Mesodermal cell (in vitro differentiated cells): ENCODE data around the gene SUSD6.

Source experiments
- H3K27ac ChIP-seq: 2 replicates; pipeline ENCODE4 v1.7.0; 2013; ENCODE audit warnings: mild to moderate bottlenecking, low read depth, low read length, moderate library complexity; ENCODE audit not compliant: severe bottlenecking
- H3K36me3 ChIP-seq: 2 replicates; pipeline ENCODE4 v1.7.1; 2013; ENCODE audit warnings: mild to moderate bottlenecking, low read length, moderate library complexity; ENCODE audit not compliant: control insufficient read depth, insufficient read depth
- H3K4me1 ChIP-seq: one replicate; pipeline ENCODE4 v1.7.1; 2013; ENCODE audit warnings: mild to moderate bottlenecking, low read length; ENCODE audit not compliant: insufficient read depth, control insufficient read depth, poor library complexity, severe bottlenecking
- H3K4me3 ChIP-seq: 2 replicates; pipeline ENCODE4 v1.7.0; 2013; ENCODE audit warnings: low read length, control low read depth, mild to moderate bottlenecking; ENCODE audit not compliant: insufficient read depth, poor library complexity, severe bottlenecking; ENCODE audit errors: extremely low read depth
- H3K9me3 ChIP-seq: 2 replicates; pipeline ENCODE4 v1.7.1; 2013; ENCODE audit warnings: mild to moderate bottlenecking, low read length, moderate library complexity; ENCODE audit not compliant: control insufficient read depth
- WGBS, 2 experiments: methylation state at CpG; one replicate each; pipeline ENCODE4 v1.1.5; 2013; ENCODE audit warnings: missing lambda C conversion rate in 2 of 2; ENCODE audit not compliant: insufficient coverage in 2 of 2; 5-methylcytosine and 5-hydroxymethylcytosine counted together

SUSD6 gene

DNA sequence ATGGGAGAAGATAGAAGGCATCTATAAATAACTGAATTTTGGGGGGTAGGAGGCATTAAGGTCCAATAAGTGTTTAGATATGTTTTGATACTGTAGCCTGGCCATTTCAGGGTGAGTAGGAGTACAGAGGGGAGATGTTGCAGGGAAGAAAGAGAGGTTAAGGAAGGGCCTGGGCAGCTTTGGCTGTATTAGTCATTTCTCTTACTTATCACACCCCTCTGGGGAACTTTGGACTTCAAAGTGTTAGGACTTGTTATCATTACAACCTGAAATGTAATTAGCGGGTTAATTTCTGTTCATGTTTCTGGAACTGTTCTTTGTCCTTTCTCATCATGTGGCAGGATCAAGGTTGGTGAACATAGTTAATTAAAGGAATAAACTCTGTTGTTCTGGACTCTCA, 40.3 kb downstream of the SUSD6 start:
- peak overlapping the region; percentile 12 for H3K27ac ChIP-seq
- H3K4me3 ChIP-seq = no peak overlapping the region
- H3K36me3 ChIP-seq = no peaks in the 10 kb centered on the region
- WGBS, 2 experiments = 86% methylated on average over 1 of the region's 1 CpG; no CpG with 5 or more reads in 1 of the 2 experiments
- H3K4me1 ChIP-seq = peaks cover 67% of the 10 kb centered on the region
- H3K9me3 ChIP-seq = no peaks in the 10 kb centered on the region

DNA sequence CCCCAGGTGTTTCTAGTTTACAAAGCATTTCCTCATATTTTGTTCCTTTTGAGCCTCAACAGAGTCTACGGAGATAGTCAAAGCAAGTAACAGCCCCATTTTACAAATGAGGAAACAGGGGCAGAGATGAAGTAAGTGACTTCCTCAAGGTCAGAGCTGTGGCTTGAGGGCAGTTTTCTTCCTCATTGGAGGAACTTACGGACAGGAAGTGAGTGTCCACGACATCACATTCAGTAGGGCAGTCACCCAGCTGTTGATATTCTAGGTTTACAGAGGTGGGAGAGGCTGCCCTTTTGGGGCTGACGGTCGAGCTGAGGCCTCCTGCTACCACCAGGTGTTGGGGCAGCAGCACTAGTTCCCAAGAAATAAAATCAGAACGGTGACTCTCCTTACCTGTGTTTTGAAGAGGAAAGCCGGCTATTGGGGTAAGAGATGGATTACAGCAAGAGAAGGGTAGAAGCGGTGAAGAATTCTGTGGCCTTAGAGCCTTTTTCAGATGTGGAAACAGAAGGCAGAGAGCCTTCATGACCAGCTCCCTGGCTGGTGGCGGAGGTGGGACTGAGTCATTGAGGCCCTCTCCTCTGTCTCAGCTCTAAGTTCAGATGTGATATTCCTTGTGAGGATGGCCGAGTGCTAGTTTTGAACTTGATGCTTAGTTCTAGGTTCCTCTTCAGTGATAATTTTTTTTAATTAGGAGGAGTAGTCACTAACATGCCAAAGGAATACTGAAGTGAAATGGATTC, 41.7 kb downstream of the SUSD6 start:
- no peaks in the 10 kb centered on the region for H3K9me3 ChIP-seq
- 92 to 96% methylated on average over 8 to 9 of the region's 10 CpGs for WGBS, 2 experiments
- H3K36me3 ChIP-seq = no peaks in the 10 kb centered on the region
- H3K4me3 ChIP-seq = no peak overlapping the region
- H3K4me1 ChIP-seq = peaks cover 60% of the 10 kb centered on the region
- H3K27ac ChIP-seq = no peak overlapping the region

DNA sequence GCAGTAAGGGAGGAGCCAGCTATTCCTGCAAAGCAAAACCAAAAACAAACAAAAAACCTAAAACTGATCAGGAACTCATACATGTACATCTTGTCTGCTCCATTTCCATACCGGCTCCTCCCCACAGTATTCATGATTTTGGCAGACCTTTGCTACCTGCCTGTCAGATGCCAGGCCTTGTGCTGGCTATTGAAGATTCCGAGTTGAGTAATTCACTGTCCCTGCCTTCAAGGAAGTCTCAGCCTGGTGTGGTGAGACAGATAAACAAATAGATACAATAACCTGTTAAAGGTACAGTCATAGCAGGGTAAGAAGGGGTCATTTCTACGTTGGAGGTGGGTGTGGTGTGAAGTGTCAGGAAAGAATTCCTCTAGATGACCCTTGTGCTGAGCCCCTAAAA, 42.7 kb downstream of the SUSD6 start:
- no peaks in the 10 kb centered on the region for H3K36me3 ChIP-seq
- 77 to 82% methylated on average over 2 to 3 of the region's 3 CpGs for WGBS, 2 experiments
- H3K9me3 ChIP-seq = no peaks in the 10 kb centered on the region
- peaks cover 57% of the 10 kb centered on the region for H3K4me1 ChIP-seq
- H3K4me3 ChIP-seq = no peak overlapping the region
- H3K27ac ChIP-seq = no peak overlapping the region

DNA sequence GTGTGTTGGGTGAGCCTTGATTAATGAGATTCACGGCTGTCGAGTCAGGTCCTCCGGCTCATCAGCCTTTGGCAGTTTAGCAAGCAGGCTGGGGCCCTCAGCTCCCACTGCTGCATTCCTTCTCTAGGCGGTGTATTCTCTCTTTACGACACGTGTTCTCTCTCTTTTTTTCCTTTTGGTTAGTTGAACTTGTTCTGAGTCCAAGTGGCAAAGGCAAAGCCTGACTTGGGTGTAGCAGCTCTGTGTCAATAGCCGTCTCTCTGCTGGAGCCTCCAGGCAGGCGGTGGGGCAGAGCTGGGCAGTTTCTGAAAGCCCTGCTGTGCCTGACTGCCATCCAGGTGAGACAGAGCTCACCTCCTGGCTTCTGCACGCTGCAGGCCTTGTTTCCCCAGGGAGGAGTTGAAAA, 46.6 kb downstream of the SUSD6 start:
- no peak overlapping the region for H3K27ac ChIP-seq
- H3K36me3 ChIP-seq = peaks cover 15% of the 10 kb centered on the region
- WGBS, 2 experiments = 64 to 78% methylated on average over 6 to 7 of the region's 9 CpGs
- no peak overlapping the region for H3K4me3 ChIP-seq
- peaks cover 29% of the 10 kb centered on the region for H3K4me1 ChIP-seq
- no peaks in the 10 kb centered on the region for H3K9me3 ChIP-seq

DNA sequence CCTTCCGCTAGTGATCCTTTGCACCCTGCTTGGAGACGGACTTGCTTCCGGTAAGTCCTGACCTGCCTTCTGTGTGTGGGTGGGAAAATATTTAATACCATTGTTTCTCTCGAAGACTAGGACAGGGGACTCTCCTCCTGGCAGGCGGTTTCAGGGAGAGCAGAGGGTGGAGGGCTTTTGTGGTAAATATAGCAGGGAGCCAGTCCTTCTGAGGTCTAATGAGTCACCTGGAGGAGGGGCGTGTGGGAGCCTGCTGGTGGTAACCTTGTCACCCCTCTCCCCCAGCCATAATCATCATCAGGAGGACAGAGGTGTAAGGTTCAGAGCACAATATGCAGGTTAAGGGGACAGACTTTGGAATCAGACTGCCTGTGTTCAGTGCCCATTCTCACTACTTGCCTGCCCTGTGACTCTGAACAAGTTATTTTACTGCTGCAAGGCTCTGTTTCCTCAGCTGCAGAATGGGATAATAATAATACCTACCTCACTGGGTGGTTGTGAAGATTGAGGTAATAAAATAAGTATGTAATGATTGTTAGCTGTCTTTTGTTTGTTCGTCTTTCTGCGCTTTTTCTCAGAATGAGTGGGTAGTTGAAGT, 47.4 kb downstream of the SUSD6 start:
- no peaks in the 10 kb centered on the region for H3K9me3 ChIP-seq
- H3K4me1 ChIP-seq = peaks cover 21% of the 10 kb centered on the region
- H3K27ac ChIP-seq = no peak overlapping the region
- H3K4me3 ChIP-seq = no peak overlapping the region
- peaks cover 15% of the 10 kb centered on the region for H3K36me3 ChIP-seq
- WGBS, 2 experiments = 91 to 93% methylated on average over 5 of the region's 8 CpGs

DNA sequence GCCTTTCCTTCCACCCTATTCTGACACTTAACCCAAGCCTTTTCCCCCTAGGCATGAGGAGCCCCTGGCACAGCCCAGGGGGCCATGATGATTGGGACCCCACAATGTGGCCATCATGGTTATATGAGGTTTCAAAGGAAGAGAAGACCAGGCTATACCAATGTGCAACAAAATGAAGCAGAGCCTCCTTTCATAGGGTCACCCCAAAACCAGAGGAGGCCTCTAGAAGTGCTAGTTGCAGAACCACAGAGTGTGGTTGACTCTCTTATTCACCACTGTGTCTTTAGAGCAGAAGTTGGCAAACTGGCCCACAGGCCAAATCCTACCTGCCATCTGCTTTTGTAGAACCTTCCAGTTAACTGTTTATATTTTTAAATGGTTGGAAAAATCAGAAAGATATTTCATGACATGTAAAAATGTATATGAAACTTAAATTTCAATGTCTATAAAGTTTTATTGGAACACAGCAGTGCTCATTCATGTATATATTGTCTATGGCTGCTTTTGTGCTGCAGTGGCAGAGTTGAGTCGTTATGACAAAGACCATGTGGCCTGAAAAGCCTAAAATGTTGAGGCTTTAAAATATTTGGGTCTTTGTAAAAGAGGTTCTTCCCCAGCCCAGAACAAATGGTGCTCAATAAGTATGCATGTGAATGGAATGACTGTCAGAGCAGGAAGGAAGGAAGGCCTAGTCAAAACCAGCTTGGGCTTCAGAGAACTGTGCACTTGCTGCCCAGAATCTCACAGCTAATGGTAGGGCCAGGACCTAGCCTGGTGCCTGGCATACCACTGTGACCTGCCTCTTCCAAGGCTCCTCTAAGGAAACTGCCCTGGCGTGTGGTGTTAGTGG, 49.2 kb downstream of the SUSD6 start:
- Histone ChIP-seq H3K9me3 (no peaks in the 10 kb centered on the region), H3K4me1 (peaks cover 19% of the 10 kb centered on the region), H3K27ac (no peak overlapping the region), H3K36me3 (peaks cover 15% of the 10 kb centered on the region), H3K4me3 (no peak overlapping the region)
- 71 to 100% methylated on average over 2 of the region's 2 CpGs for WGBS, 2 experiments

DNA sequence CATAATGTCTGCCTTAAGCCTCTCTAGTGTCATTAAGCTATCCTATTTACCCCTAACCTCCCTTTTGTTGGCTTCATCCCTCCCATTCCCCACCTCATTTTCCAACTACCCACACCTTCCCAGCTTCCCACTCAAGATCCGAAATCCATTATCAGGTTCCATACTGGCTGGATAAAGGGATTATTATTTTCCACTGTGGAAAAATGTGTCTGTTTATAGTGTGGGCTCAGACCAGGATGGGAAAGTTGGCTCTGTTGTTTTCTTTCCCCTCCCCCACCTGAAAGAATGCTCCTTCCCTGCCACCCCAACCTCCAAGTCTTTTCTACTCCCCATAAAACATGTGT, 49.8 kb downstream of the SUSD6 start:
- H3K9me3 ChIP-seq = no peaks in the 10 kb centered on the region
- H3K4me1 ChIP-seq = peaks cover 19% of the 10 kb centered on the region
- WGBS, 2 experiments = no CpG with 5 or more reads among the region's 1 CpG
- H3K27ac ChIP-seq = no peak overlapping the region
- no peak overlapping the region for H3K4me3 ChIP-seq
- H3K36me3 ChIP-seq = peaks cover 15% of the 10 kb centered on the region

DNA sequence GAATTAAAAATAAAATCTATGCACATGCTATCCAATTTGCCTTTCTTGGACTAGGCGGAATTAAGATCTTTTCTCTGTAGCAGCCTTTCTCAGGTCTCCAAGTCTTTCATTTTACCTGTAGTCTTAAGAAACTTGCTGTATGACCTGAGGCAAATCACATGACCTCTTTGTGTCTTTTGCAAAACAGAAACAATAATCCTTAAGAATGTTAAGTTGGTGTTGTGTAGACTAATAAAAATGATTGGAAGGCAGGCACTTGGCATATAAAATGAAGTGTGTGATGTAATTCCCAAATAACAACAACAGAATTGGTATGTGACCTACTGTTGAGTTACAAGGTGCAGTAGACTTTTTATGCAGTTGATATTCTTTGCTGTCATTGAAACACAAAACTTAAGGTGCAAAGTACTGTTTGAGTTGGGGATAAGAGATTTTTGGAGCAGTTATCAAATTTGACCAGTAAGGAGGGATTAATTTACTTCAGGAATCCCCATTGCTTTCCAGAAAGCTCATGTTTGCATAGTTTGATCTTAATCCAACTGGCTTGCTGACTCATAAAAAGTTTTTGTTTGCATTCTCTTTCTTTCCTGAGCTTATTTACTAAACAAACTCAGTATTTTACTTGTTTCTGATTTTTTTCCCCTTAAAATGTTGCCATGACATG, 51.4 kb downstream of the SUSD6 start:
- no peaks in the 10 kb centered on the region for H3K9me3 ChIP-seq
- H3K36me3 ChIP-seq = peaks cover 17% of the 10 kb centered on the region
- peaks cover 18% of the 10 kb centered on the region for H3K4me1 ChIP-seq
- H3K4me3 ChIP-seq = no peak overlapping the region
- no peak overlapping the region for H3K27ac ChIP-seq
- WGBS, 2 experiments = 83 to 100% methylated on average over 1 of the region's 1 CpG

DNA sequence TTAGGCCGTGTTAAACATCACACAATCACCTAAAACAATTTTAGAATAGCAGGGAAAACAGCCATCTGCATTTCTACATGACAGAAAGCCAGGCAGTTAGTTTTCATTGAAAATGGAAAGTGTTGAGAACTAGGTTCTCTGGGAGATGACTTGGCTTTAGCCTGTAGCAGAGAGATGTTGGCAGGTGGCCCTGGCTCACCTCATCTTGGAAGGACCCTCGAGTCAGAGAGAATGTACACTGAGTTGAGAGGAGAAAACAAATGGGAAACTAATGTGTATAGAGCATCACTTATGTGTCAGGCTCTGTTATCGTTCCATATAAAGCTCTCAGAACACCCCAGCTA, 51.9 kb downstream of the SUSD6 start:
- no peak overlapping the region for H3K27ac ChIP-seq

DNA sequence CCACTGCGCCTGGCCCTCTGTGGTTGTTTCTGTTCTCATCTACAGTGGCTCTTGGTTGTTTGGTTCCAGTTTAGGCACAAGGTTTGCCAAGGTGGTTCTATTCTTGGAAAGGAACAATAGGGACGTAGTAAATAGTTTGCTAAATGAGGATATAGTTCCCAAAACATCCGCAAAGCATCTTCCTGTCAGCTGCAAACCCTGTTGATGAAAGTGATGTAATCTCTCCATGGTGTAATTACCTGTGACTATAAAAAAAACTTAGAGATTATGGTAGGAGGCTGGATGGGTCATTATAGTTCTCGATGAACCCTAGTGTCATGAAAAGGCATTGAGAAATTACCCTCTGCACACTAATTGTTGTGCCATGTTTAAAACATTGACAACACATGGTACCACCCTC, 52.9 kb downstream of the SUSD6 start:
- H3K27ac ChIP-seq = no peak overlapping the region

More for the DNA sequence above, 51.9 kb downstream of the SUSD6 start:
- no peak overlapping the region for H3K4me3 ChIP-seq
- H3K4me1 ChIP-seq = peaks cover 13% of the 10 kb centered on the region
- WGBS, 2 experiments = 81 to 94% methylated on average over 2 to 3 of the region's 3 CpGs
- peaks cover 17% of the 10 kb centered on the region for H3K36me3 ChIP-seq
- no peaks in the 10 kb centered on the region for H3K9me3 ChIP-seq

More for the DNA sequence above, 52.9 kb downstream of the SUSD6 start:
- 95 to 100% methylated on average over 3 of the region's 4 CpGs for WGBS, 2 experiments
- peaks cover 8% of the 10 kb centered on the region for H3K4me1 ChIP-seq
- no peaks in the 10 kb centered on the region for H3K9me3 ChIP-seq
- H3K4me3 ChIP-seq = no peak overlapping the region
- H3K36me3 ChIP-seq = peaks cover 17% of the 10 kb centered on the region
